ENCODE measurements around the gene PEPD.

The PEPD gene

DNA sequence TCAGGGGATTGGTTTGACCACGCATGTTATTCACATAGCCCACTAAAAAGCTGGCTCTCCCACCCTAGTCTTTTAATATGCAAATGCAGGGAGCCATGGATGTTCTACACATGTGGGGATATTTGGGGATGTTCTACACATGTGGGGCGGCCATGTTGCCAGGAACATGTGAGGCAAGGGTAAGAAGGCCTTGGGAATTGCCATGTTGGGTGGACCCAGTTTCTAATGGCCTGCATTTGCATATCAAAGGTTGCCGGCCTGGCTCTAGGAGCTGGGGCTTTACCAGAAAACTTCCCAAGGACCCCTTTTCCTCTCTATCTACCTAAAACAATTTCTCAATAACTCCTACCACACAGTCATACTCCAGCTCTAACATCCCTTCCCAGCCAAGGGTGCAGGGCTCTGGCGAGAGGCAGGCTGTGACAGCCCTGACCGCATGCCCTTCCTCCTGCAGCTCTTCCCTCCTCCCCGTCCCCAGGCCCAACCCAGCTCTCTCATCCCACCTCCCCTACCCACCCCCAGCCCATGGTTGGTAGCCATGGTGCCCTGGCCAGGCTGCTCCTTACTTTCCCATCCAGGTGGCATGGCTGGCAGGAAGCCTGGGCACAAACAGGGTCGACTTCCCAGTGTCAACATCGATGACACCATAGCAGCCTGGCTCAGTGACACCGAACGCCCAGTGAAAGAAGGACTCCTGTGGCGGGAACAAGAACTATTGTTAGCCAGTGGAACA, 11.0 kb downstream of the PEPD start:
- DNase-seq, result no peak

GRCh38 chr19:33509774-33510173, 11.8 kb downstream of the PEPD start:
- DNase-seq, result no peak

DNA sequence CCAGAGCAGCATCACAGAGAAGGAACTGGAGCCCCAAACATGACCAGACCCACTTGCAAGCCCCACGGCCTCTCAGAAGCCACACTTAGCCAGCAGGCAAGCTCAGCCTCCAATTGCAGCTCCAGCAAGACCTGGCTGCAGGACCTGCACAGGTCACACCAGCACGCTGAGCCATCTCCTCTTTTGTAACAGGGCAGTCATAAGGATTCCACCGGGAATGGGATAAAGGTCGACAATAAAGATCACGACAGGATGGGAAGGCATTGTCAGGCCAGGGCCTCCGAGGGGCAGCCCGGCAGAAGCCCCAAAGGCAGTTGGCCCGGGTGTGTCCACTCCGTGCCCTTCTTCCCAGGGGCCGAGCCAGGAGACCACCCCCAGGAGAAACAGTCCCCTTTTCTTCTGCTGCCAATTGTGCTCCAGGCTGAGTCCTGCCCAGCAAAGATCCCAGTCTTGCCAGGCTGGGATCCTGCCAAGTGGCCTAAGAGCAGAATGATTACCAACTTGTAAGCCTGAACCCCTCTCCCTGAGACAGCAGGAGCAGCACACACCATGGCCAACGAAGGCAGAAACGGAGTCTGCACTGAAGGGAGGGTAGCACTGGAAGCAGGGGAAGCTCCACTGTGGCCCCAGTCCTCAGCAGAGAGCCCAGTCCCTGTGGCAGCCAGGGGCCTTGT, 12.5 kb downstream of the PEPD start:
- DNase-seq, result no peak

DNA sequence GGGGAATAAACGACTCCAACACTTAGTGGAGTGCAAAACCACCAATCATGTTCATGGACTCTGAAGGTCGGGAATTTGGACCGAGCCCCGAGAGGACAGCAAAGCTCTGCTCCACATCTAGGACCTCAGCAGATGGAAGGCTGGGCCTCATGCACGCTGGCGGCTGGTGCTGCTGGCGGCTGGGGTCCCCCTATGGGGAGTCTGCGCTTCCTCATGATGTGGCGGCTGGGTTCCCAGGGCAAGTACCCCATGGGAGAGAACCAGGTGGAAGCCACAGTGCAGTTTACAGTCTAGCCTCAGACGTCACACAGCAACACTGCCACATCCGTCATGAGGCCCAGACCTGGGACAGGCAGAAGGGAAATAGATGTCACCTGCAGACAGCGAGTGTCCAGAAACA, 13.2 kb downstream of the PEPD start:
- no peak for DNase-seq

GRCh38 chr19:33508009-33508408, 13.6 kb downstream of the PEPD start:
- DNase-seq, result no peak

DNA sequence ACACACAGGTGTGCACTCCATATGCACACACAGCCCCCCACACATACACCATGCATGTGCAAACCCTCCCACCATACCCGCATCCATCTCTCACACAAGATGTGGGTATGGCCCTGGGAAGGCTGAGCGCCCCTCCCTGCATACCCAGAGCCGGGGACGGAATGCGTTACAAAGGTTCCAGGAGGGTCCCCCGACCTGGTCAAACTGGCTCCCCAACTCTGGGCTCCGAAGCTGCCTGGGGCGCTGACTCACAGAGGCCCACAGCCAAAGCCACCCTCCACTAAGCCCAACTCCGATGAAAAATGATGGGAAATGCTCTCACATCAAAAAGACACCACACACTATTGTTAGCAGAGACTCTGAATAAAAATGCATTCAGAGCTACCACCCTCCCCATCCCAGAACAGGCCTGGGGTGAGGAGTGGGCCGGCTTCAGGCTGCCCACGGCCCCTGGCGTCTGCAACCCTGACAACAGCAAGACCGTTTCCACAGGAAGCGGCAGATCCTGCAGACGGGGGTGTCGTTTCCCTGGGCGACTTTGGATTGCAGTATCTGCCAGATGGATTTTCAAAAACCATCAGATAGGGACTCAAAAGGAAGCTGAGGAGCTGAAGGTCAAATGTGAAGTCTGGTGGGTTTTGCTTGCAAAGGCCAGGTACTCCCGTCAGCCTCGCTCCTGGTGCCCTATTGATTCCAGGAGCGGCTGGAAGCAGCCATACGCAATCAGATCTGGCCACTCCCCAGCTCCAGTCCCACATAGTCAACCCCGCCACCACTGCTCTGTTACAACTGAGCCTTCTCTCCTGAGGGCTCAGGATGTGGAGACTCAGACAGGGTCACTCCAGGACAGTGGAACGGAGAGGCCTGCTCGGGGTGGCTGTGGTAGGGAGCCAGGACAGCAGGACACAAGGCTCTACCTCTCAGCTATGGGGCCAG, 14.3 kb downstream of the PEPD start:
- DNase-seq, result no peak

DNA sequence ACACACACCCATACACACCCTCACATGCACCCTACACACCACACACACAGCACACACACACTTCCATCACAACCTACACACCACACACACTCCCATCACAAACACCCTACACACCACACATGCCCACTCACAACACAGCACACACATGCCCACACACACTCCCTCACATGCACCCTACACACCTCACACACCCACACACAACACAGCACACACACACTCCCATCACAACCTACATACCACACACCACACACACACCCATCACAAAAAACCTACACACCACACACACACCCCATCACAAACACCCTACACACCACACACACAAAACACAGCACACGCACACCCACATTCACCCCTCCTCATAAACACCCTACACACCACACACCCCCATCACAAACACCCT, 15.1 kb downstream of the PEPD start:
- DNase-seq, result no peak

GRCh38 chr19:33505823-33506222, 15.8 kb downstream of the PEPD start:
- DNase-seq, result no peak

- no peak for DNase-seq
These were observed 16.4 kb downstream of the PEPD start for GRCh38 chr19:33505148-33505547.

- no peak for DNase-seq
These were observed 17.5 kb downstream of the PEPD start for GRCh38 chr19:33504058-33504444.

GRCh38 chr19:33503433-33504057, 18.0 kb downstream of the PEPD start:
- no peak for DNase-seq

DNA sequence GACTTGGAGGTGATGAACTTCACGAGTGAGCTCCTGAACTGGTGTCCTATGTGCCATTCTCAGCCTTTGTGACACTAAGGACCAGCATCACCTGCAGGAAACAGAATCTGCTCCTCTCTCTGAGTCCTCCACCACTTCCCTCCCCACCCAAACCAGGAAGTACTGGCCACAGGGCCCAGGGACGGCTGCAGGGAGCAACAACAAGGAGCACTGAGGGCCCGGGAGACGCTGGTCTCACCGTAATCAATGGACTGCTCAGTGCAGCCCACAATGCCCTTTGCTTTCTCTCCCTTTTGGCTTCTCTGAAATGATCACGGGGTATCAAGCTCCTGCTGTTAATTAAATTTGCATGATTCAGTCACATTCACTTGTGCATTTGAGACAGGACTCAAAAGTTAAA, 18.6 kb downstream of the PEPD start:
- no peak for DNase-seq

GRCh38 chr19:33502521-33502920, 19.1 kb downstream of the PEPD start:
- DNase-seq, result no peak

- no peak for DNase-seq
These were observed 19.8 kb downstream of the PEPD start for GRCh38 chr19:33501693-33502356.

DNA sequence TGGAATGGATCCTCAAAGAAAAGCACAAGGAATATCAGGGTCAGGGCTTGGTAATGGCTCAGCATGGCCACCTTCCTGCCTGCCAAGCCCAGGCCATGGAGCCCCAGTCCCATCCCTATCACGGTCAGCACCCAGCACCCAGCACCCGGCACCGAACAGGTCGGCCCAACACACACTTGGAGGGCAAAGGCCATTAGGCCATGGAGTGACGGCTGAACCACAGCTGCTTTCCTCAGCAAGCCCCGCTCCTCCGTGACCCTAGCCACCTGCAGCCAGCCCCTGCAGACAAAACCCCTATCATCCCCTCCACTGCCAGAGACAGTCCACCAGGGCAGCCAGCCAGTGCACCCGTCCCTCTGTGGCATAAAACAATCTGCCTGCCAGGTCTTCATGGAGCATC, 20.6 kb downstream of the PEPD start:
- DNase-seq, result no peak

- DNase-seq, result no peak
These were observed 21.0 kb downstream of the PEPD start for GRCh38 chr19:33500586-33500985.

DNA sequence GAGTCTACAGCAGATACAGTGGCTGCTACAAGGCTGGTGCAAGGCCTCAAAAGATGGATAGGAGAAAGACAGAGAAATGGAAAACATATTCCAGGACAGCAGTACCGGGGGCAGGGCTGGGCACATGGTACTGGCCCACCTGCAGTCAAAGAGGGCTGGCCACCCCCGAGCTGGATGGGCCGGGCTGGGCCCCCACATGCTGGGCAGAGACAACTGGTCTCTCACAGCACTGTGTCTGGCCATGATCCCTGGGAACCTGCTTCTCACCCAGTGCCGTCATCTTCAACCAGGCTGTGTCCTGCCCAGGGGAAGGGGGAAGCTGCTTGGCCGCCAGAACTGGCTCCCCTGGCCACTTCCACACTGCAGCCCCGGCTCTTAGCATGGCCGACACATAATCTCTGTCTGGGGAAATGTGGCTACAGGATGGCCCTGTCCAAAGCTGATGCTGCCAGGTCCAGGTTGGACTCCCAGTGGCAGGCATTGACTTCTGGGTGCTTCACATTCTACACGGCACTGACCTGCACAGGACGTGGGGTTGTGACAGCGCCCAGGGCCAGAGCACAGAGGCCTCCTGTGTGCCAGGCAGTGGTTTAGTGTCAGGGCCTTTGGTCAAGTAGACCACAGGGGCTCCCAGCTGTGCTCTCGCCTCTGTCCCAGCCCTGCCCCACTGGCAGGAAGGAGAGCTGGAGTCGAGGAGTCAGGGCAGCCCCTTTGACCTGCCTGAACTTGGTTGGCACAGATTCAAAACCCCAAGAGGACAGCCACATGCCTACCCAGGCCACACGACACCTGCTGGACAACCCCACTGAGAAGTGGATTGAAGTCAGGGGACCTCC, 21.7 kb downstream of the PEPD start:
- DNase-seq, result no peak

DNA sequence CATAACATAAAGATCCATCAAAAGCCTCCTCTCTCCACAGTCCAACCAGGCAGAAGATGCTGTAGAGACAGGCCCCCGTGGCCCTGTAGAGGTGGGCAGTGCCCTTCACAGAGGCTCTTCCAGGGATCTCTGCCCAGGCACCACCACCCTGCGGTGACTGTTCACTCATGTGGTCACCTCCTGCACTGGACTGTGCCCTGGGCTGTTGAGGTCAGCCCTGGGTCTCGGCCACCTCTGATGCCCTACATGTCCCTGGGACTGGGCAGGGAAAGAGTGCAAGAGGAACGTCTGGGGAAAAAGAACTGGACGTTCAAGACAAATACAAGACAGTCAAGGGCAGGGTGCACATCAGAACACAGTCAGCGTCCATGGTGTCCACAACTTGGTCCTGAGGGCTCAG, 22.3 kb downstream of the PEPD start:
- no peak for DNase-seq

- DNase-seq, result no peak
These were observed 23.1 kb downstream of the PEPD start for GRCh38 chr19:33498391-33499000.

DNA sequence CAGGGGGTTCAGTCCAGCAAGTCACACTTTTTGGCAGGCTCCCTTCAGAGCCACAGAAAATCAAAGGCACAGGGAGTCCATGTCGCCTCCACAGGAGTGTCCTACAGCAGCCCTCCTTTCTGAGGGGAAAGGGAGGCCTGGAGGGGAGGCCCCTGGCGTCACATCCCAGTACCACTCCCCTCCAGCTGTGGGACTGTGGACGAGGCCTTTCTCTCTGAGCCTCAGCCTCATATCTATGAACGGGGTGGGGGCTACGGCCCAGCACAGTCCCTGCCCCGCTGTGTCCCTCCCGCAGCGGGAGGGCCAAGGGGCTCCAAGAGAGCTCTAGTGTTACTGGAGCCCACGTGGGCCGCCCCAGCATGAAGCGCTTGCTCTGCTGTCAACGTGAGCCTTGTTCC, 23.8 kb downstream of the PEPD start:
- DNase-seq, result no peak

- no peak for DNase-seq
These were observed 24.3 kb downstream of the PEPD start for GRCh38 chr19:33497131-33497777.
